ENCODE measurements around the gene BEST4. TPM values are rescaled to one million over a fixed set of nuclear protein-coding genes. Genes with fewer than 3 reads are reported as not detected.
A peak's percentile ranks its signal among the peaks of the same experiment; 100 is the strongest.
"Not testable (repeated sequence)": the region's sequence is repeated elsewhere in the genome, so short reads cannot be mapped to it uniquely, and the experiment has no call there.

Gene BEST4
- total RNA-seq, 1 experiment from 2014 or later, result 0.35 TPM

GRCh38 chr1:44819196-44819607, 31.2 kb upstream of the BEST4 start:
- H3K4me3 Mint-ChIP-seq (ENCODE audit: unreplicated experiment), result peak overlapping the region; percentile 74
- DNase-seq (ENCODE audit: unreplicated experiment), result no peak
- no TSS peak for BruUV-seq (replicated peaks)
- POLR2A ChIA-PET, result interaction anchor here (0.7 to 7.0 kb wide), 17 partner anchors 8 to 676 kb away, joined by 3 to 79 read pairs (median 5); partner anchors contain the start of genes BTBD19, DYNLT4, EIF2B3 and HECTD3
- H3K27ac Mint-ChIP-seq (ENCODE audit: low read depth, unreplicated experiment), result peak overlapping the region; percentile 99
- peaks cover 38% of the 10 kb centered on the region for H3K4me1 Mint-ChIP-seq (ENCODE audit: insufficient read depth, unreplicated experiment)
- TF ChIP-seq CTCF (IDR thresholded peaks at IDR 0.05; ENCODE audit: unreplicated experiment), result no peak
- H3K27me3 Mint-ChIP-seq (ENCODE audit: insufficient read depth, unreplicated experiment), result no peaks in the 10 kb centered on the region
- CTCF ChIA-PET, result interaction anchor here (0.6 to 1.3 kb wide), 12 partner anchors 12 to 726 kb away, joined by 3 to 14 read pairs (median 4); partner anchors contain the start of gene RNU5D-1
- peaks cover 43% of the 10 kb centered on the region for H3K36me3 Mint-ChIP-seq (ENCODE audit: insufficient read depth, unreplicated experiment)
- H3K9me3 Mint-ChIP-seq (ENCODE audit: unreplicated experiment), result no peaks in the 10 kb centered on the region
- intact Hi-C loops (cut with micrococcal nuclease), result loop anchor here (1.0 to 2.0 kb wide), 4 partner anchors 12 to 88 kb away; partner anchors contain the start of genes DYNLT4 and RNU5D-1

- Mint-ChIP-seq H3K27me3 (ENCODE audit: insufficient read depth, unreplicated experiment) (no peaks in the 10 kb centered on the region), H3K9me3 (ENCODE audit: unreplicated experiment) (no peaks in the 10 kb centered on the region), H3K27ac (ENCODE audit: low read depth, unreplicated experiment) (peak overlapping the region; percentile 69), H3K4me1 (ENCODE audit: insufficient read depth, unreplicated experiment) (peaks cover 38% of the 10 kb centered on the region), H3K4me3 (ENCODE audit: unreplicated experiment) (peak overlapping the region; percentile 53), H3K36me3 (ENCODE audit: insufficient read depth, unreplicated experiment) (peaks cover 49% of the 10 kb centered on the region)
- no TSS peak for BruUV-seq (replicated peaks)
- no peak for TF ChIP-seq CTCF (IDR thresholded peaks at IDR 0.05; ENCODE audit: unreplicated experiment)
- intact Hi-C loops (cut with micrococcal nuclease), result loop anchor here (2.0 kb wide), 1 partner anchor 19 kb away; no protein-coding TSS in a partner anchor
- CTCF ChIA-PET, result interaction anchor here (0.5 to 1.3 kb wide), 5 partner anchors 9 to 1284 kb away, joined by 3 to 9 read pairs (median 3); no protein-coding TSS in a partner anchor
- no peak for DNase-seq (ENCODE audit: unreplicated experiment)
- POLR2A ChIA-PET, result interaction anchor here (0.6 to 7.0 kb wide), 14 partner anchors 10 to 870 kb away, joined by 3 to 79 read pairs (median 4); partner anchors contain the start of genes BTBD19, DYNLT4, HECTD3 and PLK3
Measured at GRCh38 chr1:44817771-44818495, 30.0 kb upstream of the BEST4 start.

GRCh38 chr1:44817307-44817706, 29.3 kb upstream of the BEST4 start:
- POLR2A ChIA-PET, result interaction anchor here (0.6 to 7.0 kb wide), 10 partner anchors 9 to 95 kb away, joined by 3 to 79 read pairs (median 4); partner anchors contain the start of genes BTBD19, DYNLT4, PLK3 and RNU5D-1

GRCh38 chr1:44815926-44816325, 28.0 kb upstream of the BEST4 start:
- H3K4me3 Mint-ChIP-seq (ENCODE audit: unreplicated experiment); BruUV-seq (replicated peaks); H3K9me3 Mint-ChIP-seq (ENCODE audit: unreplicated experiment); intact Hi-C loops (cut with micrococcal nuclease); H3K27me3 Mint-ChIP-seq (ENCODE audit: insufficient read depth, unreplicated experiment); DNase-seq (ENCODE audit: unreplicated experiment): not testable (repeated sequence)
- Mint-ChIP-seq H3K27ac (ENCODE audit: low read depth, unreplicated experiment) (peak overlapping the region; percentile 17), H3K4me1 (ENCODE audit: insufficient read depth, unreplicated experiment) (peaks cover 55% of the 10 kb centered on the region), H3K36me3 (ENCODE audit: insufficient read depth, unreplicated experiment) (peaks cover 49% of the 10 kb centered on the region)
- POLR2A ChIA-PET, result interaction anchor here (0.7 to 1.6 kb wide), 9 partner anchors 11 to 194 kb away, joined by 3 to 7 read pairs (median 4); partner anchors contain the start of genes EIF2B3, PLK3, RNU5D-1 and RPS8
- CTCF ChIA-PET, result interaction anchor here (0.7 to 0.9 kb wide), 3 partner anchors 19 to 85 kb away, joined by 3 to 4 read pairs (median 3); no protein-coding TSS in a partner anchor

More at GRCh38 chr1:44817307-44817706, 29.3 kb upstream of the BEST4 start:
- CTCF ChIA-PET, result interaction anchor here (0.5 to 1.3 kb wide), 3 partner anchors 10 to 193 kb away, joined by 3 to 5 read pairs (median 3); no protein-coding TSS in a partner anchor
- H3K4me1 Mint-ChIP-seq (ENCODE audit: insufficient read depth, unreplicated experiment), result peaks cover 43% of the 10 kb centered on the region
- BruUV-seq (replicated peaks), result no TSS peak
- no peak overlapping the region for H3K27ac Mint-ChIP-seq (ENCODE audit: low read depth, unreplicated experiment)
- no peak for DNase-seq (ENCODE audit: unreplicated experiment)
- H3K36me3 Mint-ChIP-seq (ENCODE audit: insufficient read depth, unreplicated experiment), result peaks cover 44% of the 10 kb centered on the region
- no peaks in the 10 kb centered on the region for H3K9me3 Mint-ChIP-seq (ENCODE audit: unreplicated experiment)
- peak overlapping the region; percentile 53 for H3K4me3 Mint-ChIP-seq (ENCODE audit: unreplicated experiment)
- TF ChIP-seq CTCF (IDR thresholded peaks at IDR 0.05; ENCODE audit: unreplicated experiment), result no peak
- H3K27me3 Mint-ChIP-seq (ENCODE audit: insufficient read depth, unreplicated experiment), result no peaks in the 10 kb centered on the region
- intact Hi-C loops (cut with micrococcal nuclease), result no loop called here
